Spleen (tissue), 11 donors: ENCODE results near the gene APOE. TPM values are rescaled to one million over a fixed set of nuclear protein-coding genes. Genes with fewer than 3 reads are reported as not detected.

Experiments
- DNase-seq: peaks from one replicate; pipeline ENCODE4 v3.0.0-alpha.2; 2020
- H3K27ac ChIP-seq, 8 donors: fragments of 200-600 bp; sonication (generic) in 7 of 8; 1 replicate in 4 of 8; 2 replicates in 4 of 8; pipeline versions ENCODE4 v1.5.0 to v1.8.0; 2016 to 2021; ENCODE audit warnings: inconsistent platforms in 4 of 8, mild to moderate bottlenecking in 4 of 8, moderate library complexity in 1 of 8
- H3K27me3 ChIP-seq, 7 donors: fragments of 200-600 bp; sonication (generic) in 6 of 7; replicated peaks in 1 of 7; 1 replicate in 4 of 7; 2 replicates in 3 of 7; pipeline versions ENCODE4 v1.5.0 to v1.8.0; 2016 to 2021; ENCODE audit warnings: inconsistent platforms in 3 of 7, mild to moderate bottlenecking in 1 of 7
- H3K36me3 ChIP-seq, 6 donors: fragments of 200-600 bp; sonication (generic) in 5 of 6; 1 replicate in 4 of 6; 2 replicates in 2 of 6; pipeline versions ENCODE4 v1.5.0 to v1.8.0; 2016 to 2021; ENCODE audit warnings: inconsistent platforms in 2 of 6
- H3K4me1 ChIP-seq, 6 donors: fragments of 200-600 bp; sonication (generic) in 5 of 6; 1 replicate in 3 of 6; 2 replicates in 3 of 6; pipeline versions ENCODE4 v1.5.0 to v1.8.0; 2016 to 2021; ENCODE audit warnings: inconsistent platforms in 3 of 6
- H3K4me3 ChIP-seq, 8 donors: fragments of 200-600 bp; sonication (generic) in 7 of 8; 1 replicate in 4 of 8; 2 replicates in 4 of 8; pipeline versions ENCODE4 v1.5.0 to v1.8.0; 2016 to 2021; ENCODE audit warnings: inconsistent platforms in 4 of 8, mild to moderate bottlenecking in 4 of 8, moderate library complexity in 2 of 8
- H3K9me3 ChIP-seq, 8 donors: fragments of 200-600 bp; sonication (generic) in 7 of 8; 1 replicate in 4 of 8; 2 replicates in 4 of 8; pipeline versions ENCODE4 v1.5.0 to v1.8.0; 2016 to 2021; ENCODE audit warnings: inconsistent platforms in 4 of 8
- POLR2A ChIP-seq, 3 donors: fragments of 450-650 bp; IDR thresholded peaks; one replicate each; pipeline ENCODE4 v1.5.1; 2017; ENCODE audit warnings: antibody characterized with exemption in 3 of 3, mild to moderate bottlenecking in 1 of 3
- POLR2AphosphoS5 ChIP-seq, 3 donors: sonication (generic); formaldehyde crosslinking; IDR thresholded peaks; one replicate each; pipeline ENCODE4 v1.5.1; 2017; ENCODE audit warnings: antibody characterized with exemption in 3 of 3
- WGBS, 5 donors: extraction: QIAGEN DNeasy Blood & Tissue Kit in 3 of 5; methylation state at CpG; one replicate each; pipeline versions ENCODE4 v1.1.5 to v1.1.7; 2013 to 2018; 5-methylcytosine and 5-hydroxymethylcytosine counted together
- intact Hi-C: fragments of 100-400 bp; cut with DNase I; formaldehyde crosslinking; loops from one replicate; pipeline ENCODE4 v1.15.0; 2023; ENCODE audit warnings: low total_unique reads
- polyA plus RNA-seq, 3 donors: library from polyadenylated mRNA; stranded (reverse); fragments of 200-250 nt; gene quantifications; one replicate each; pipeline ENCODE4 v1.2.1, GENCODE V29; 2013
- total RNA-seq, 7 donors: library from RNA; depleted of rRNA in 3 of 7; stranded (reverse); fragments of >200 nt in 3 of 7; fragmentation: NEBNext Ultra II Directional in 4 of 7; extraction: Animal tissue kit (Norgen Biotek cat#: 25700) in 4 of 7; gene quantifications; one replicate each; pipeline versions ENCODE4 v1.1.0 to v1.2.1, GENCODE V29; 2016 to 2021
- TF ChIP-seq, protein P1 (sequence below), 11 experiments: fragments of 200-600 bp in 7 of 11; fragments of 450-650 bp in 4 of 11; sonication (generic) in 4 of 11; IDR thresholded peaks in 8 of 11; conservative IDR thresholded peaks in 3 of 11; 1 replicate in 7 of 11; 2 replicates in 4 of 11; pipeline versions ENCODE4 v1.4.0 to v1.8.0; 2016 to 2021; ENCODE audit warnings: antibody characterized with exemption in 11 of 11, inconsistent platforms in 4 of 11, mild to moderate bottlenecking in 1 of 11
- donor health status: healthy with polysubstance abuse.
- donor health status: DM: no; HTN: no; CAD: no; lungs with moderate emphysema.
- donor health status: DM: no; HTN: no; CAD: no.
- donor health status: Bipolar disorder and iron deficiency.
- donor health status: healthy.
- donor health status: DM: no; HTN: no; CAD: no.
- donor health status: DM: yes; HTN: yes; CAD: no.

Gene APOE
- total and polyA plus RNA-seq, 10 donors = 198 to 2,099 (median 726) TPM

DNA sequence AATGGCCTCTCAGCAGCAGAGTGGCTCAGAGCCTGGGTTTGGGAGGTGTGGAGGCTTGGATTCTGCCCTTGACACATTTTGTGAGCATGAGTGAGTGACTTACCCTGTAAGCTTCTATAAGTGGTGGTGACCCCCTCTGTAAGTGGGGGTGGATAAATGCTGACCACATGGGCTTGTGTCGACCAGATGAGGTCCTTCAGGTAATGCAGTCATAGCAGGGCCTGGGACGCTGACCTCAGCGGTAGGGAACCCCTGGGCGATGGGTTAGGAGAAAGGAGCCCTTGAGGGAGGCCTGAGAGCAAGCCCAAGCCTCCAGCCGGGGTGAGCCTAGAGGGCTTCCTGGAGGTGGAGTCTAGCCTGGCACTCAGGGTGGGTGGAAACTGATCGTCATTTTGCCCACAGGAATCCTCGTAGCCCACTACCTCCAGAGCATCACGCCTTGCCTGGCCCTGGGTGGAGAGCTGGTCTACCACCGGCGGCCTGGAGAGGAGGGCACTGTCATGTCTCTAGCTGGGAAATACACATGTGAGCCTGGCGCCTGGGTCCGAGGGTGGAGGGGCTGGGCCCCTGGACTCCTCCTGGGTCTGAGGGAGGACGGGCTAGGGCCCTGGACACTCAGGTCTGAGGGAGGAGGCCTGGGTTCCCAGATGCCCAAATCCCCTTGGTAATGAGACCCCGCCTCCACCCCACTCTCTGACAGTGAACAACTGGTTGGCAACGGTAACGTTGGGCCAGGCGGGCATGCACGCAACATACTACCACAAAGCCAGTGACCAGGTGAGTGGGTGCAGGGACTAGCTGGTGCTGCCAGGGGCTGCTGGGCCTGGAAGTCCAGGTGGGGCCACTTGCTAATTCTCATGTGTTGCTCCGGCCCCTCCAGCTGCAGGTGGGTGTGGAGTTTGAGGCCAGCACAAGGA is 5.0 kb upstream of the APOE start:
- H3K27ac ChIP-seq = no peak overlapping the region
- H3K9me3 ChIP-seq = no peaks in the 10 kb centered on the region
- TF ChIP-seq, protein P1, sequence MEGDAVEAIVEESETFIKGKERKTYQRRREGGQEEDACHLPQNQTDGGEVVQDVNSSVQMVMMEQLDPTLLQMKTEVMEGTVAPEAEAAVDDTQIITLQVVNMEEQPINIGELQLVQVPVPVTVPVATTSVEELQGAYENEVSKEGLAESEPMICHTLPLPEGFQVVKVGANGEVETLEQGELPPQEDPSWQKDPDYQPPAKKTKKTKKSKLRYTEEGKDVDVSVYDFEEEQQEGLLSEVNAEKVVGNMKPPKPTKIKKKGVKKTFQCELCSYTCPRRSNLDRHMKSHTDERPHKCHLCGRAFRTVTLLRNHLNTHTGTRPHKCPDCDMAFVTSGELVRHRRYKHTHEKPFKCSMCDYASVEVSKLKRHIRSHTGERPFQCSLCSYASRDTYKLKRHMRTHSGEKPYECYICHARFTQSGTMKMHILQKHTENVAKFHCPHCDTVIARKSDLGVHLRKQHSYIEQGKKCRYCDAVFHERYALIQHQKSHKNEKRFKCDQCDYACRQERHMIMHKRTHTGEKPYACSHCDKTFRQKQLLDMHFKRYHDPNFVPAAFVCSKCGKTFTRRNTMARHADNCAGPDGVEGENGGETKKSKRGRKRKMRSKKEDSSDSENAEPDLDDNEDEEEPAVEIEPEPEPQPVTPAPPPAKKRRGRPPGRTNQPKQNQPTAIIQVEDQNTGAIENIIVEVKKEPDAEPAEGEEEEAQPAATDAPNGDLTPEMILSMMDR (IDR thresholded peaks at IDR 0.05 in 8 of 11, conservative IDR thresholded peaks at IDR 0.05 in 3 of 11) = no peak
- peak in 1 of 3 donors; percentile 11 for TF ChIP-seq POLR2AphosphoS5 (IDR thresholded peaks at IDR 0.05)
- intact Hi-C loops = no loop called here
- H3K4me1 ChIP-seq = peaks cover 11 to 24% (median 22%) of the 10 kb centered on the region in 6 donors
- WGBS, 5 donors = 88 to 97% (median 93%) methylated on average over 13 to 19 of the region's 19 CpGs
- peaks cover 0 to 11% (median 9%) of the 10 kb centered on the region in 7 donors for H3K27me3 ChIP-seq
- no peak overlapping the region for H3K4me3 ChIP-seq
- DNase-seq = no peak
- H3K36me3 ChIP-seq = peaks cover 0 to 79% (median 69%) of the 10 kb centered on the region in 6 donors

DNA sequence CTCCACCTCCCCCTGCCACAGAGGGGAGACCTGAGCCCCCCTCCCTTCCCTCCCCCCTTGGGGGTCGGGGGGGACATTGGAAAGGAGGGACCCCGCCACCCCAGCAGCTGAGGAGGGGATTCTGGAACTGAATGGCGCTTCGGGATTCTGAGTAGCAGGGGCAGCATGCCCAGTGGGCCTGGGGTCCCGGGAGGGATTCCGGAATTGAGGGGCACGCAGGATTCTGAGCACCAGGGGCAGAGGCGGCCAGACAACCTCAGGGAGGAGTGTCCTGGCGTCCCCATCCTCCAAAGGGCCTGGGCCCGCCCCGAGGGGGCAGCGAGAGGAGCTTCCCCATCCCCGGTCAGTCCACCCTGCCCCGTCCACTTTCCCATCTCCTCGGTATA is 2.4 kb upstream of the APOE start:
- TF ChIP-seq POLR2AphosphoS5 (IDR thresholded peaks at IDR 0.05) (no peak), POLR2A (IDR thresholded peaks at IDR 0.05) (no peak)
- TF ChIP-seq, protein P1 (IDR thresholded peaks at IDR 0.05 in 8 of 11, conservative IDR thresholded peaks at IDR 0.05 in 3 of 11) = no peak
- Histone ChIP-seq H3K9me3 (no peaks in the 10 kb centered on the region), H3K27me3 (peaks cover 0 to 34% (median 23%) of the 10 kb centered on the region in 7 donors), H3K4me1 (peaks cover 16 to 40% (median 32%) of the 10 kb centered on the region in 6 donors), H3K27ac (no peak overlapping the region), H3K36me3 (peaks cover 0 to 53% (median 43%) of the 10 kb centered on the region in 6 donors), H3K4me3 (no peak overlapping the region)
- DNase-seq = no peak
- 76 to 86% (median 78%) methylated on average over 13 to 15 of the region's 15 CpGs for WGBS, 5 donors
- intact Hi-C loops = no loop called here

DNA sequence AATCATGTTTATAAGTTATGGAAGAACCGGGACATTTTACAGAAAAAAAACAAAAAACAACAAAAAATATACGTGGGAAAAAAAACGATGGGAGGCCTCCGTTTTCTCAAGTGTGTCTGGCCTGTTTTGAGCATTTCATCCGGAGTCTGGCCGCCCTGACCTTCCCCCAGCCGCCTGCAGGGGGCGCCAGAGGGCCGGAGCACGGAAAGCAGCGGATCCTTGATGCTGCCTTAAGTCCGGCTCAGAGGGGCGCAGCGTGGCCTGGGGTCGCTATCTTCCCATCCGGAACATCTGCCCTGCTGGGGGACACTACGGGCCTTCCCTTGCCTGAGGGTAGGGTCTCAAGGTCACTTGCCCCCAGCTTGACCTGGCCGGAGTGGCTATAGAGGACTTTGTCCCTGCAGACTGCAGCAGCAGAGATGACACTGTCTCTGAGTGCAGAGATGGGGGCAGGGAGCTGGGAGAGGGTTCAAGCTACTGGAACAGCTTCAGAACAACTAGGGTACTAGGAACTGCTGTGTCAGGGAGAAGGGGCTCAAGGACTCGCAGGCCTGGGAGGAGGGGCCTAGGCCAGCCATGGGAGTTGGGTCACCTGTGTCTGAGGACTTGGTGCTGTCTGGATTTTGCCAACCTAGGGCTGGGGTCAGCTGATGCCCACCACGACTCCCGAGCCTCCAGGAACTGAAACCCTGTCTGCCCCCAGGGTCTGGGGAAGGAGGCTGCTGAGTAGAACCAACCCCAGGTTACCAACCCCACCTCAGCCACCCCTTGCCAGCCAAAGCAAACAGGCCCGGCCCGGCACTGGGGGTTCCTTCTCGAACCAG is 1.8 kb upstream of the APOE start:
- Histone ChIP-seq H3K4me3 (no peak overlapping the region), H3K27me3 (peaks cover 0 to 34% (median 23%) of the 10 kb centered on the region in 7 donors), H3K4me1 (peaks cover 16 to 40% (median 32%) of the 10 kb centered on the region in 6 donors), H3K36me3 (peaks cover 0 to 49% (median 39%) of the 10 kb centered on the region in 6 donors), H3K9me3 (no peaks in the 10 kb centered on the region), H3K27ac (peak overlapping the region in 2 of 8 donors; percentile 16 to 52)
- DNase-seq = peak; percentile 94
- intact Hi-C loops = loop anchor here (2.0 kb wide), 1 partner anchor 47 kb away; no protein-coding TSS in a partner anchor
- 13 to 31% (median 22%) methylated on average over 18 to 24 of the region's 24 CpGs for WGBS, 5 donors
- no peak for TF ChIP-seq POLR2A (IDR thresholded peaks at IDR 0.05)
- TF ChIP-seq, protein P1 (IDR thresholded peaks at IDR 0.05 in 8 of 11, conservative IDR thresholded peaks at IDR 0.05 in 3 of 11) = peak; percentile 89 to 99 (median 97)
- peak; percentile 45 to 73 (median 65) for TF ChIP-seq POLR2AphosphoS5 (IDR thresholded peaks at IDR 0.05)
